Upper lobe of left lung (tissue), 6 donors: ENCODE results near the gene SOX13. TPM values are rescaled to one million over a fixed set of nuclear protein-coding genes. Genes with fewer than 3 reads are reported as not detected.
"Not testable (repeated sequence)": the region's sequence is repeated elsewhere in the genome, so short reads cannot be mapped to it uniquely, and the experiment has no call there.

Experiments
- ATAC-seq, 2 donors: fragments of 200-7000 bp; cut with Tn5 transposase; one replicate each; pipeline ENCODE4 v1.9.1; 2022; ENCODE audit warnings: mild to moderate bottlenecking in 2 of 2, moderate library complexity in 2 of 2; ENCODE audit not compliant: low FRiP score in 2 of 2
- DNase-seq, 2 donors: peaks; one replicate each; pipeline ENCODE4 v3.0.0-alpha.2; 2019 to 2020
- H3K27ac ChIP-seq, 4 donors: fragments of 200-600 bp; sonication (generic); one replicate each; pipeline ENCODE4 v1.5.1; 2016 to 2019
- H3K27me3 ChIP-seq, 4 donors: fragments of 200-600 bp; sonication (generic); one replicate each; pipeline ENCODE4 v1.5.1; 2017 to 2019
- H3K36me3 ChIP-seq, 4 donors: fragments of 200-600 bp; sonication (generic); one replicate each; pipeline ENCODE4 v1.5.1; 2016 to 2019
- H3K4me1 ChIP-seq, 4 donors: fragments of 200-600 bp; sonication (generic); one replicate each; pipeline ENCODE4 v1.5.1; 2018 to 2019
- H3K4me3 ChIP-seq, 4 donors: fragments of 200-600 bp; sonication (generic); one replicate each; pipeline ENCODE4 v1.5.1; 2017 to 2019; ENCODE audit warnings: mild to moderate bottlenecking in 2 of 4, moderate library complexity in 1 of 4
- H3K9me3 ChIP-seq, 4 donors: fragments of 200-600 bp; sonication (generic); one replicate each; pipeline ENCODE4 v1.5.1; 2018 to 2019
- EP300 ChIP-seq, 4 donors: sonication (generic); formaldehyde crosslinking; IDR thresholded peaks; one replicate each; pipeline ENCODE4 v1.5.1; 2017; ENCODE audit warnings: antibody characterized with exemption in 4 of 4, control low read depth in 2 of 4
- POLR2A ChIP-seq, 4 donors: fragments of 450-650 bp; IDR thresholded peaks; one replicate each; pipeline ENCODE4 v1.5.1; 2016 to 2017; ENCODE audit warnings: antibody characterized with exemption in 4 of 4, mild to moderate bottlenecking in 2 of 4
- POLR2AphosphoS5 ChIP-seq, 2 donors: sonication (generic); formaldehyde crosslinking; IDR thresholded peaks; one replicate each; pipeline ENCODE4 v1.5.1; 2017; ENCODE audit warnings: antibody characterized with exemption in 2 of 2
- WGBS, 2 donors: methylation state at CpG; one replicate each; pipeline ENCODE4 v1.1.5; 2017 to 2018; 5-methylcytosine and 5-hydroxymethylcytosine counted together
- total RNA-seq, 6 donors: library from RNA; depleted of rRNA in 4 of 6; stranded (reverse); fragments of >200 nt in 4 of 6; gene quantifications; one replicate each; pipeline versions ENCODE4 v1.1.0 to v1.2.1, GENCODE V29; 2016 to 2021
- TF ChIP-seq, protein P1 (sequence below), 6 experiments: fragments of 450-650 bp in 4 of 6; fragments of 200-600 bp in 2 of 6; sonication (generic) in 2 of 6; IDR thresholded peaks; one replicate each; pipeline ENCODE4 v1.5.1; 2016 to 2019; ENCODE audit warnings: antibody characterized with exemption in 6 of 6
- donor health status: DM: no; HTN: no; CAD: no; lungs with moderate emphysema.
- donor health status: DM: no; HTN: yes; CAD: no; lungs with severe emphysema.

SOX13 gene
- total RNA-seq, 6 donors from 2014 or later, result 33.8 to 76.5 (median 63.9) TPM

DNA sequence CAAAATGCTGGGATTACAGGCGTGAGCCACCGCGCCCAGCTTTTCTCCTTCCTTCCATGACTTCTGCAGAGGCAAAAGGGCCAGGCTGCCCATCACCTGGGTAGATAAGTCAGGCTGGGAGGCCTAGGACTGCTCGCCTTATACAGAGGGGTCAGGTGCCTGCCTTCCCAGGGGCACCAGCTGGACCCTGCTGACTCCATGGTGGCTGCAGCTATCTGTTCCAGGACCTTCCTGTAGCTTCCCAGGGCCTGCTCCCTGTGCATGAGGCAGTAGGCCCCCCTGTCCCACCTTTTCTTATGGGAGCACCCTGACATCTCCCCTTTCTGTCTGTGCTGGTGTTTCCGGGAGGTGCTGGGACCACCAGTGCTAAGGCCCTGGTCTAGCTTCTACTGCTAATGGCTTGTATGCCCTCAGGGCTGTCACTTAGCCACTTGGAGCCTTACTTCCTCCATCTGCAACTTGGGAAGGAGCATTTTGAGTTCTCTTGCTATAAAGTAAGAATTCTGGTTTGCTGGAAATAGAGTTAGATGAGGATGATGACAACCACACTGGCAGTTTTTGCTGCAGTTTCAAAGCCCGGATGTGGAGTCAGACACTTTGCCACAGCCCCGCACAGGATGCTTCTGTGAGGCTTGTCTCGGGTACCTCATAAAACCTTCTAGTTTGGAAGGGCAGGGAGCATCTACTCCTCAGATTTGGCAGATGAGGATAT is 14.4 kb downstream of the SOX13 start:
- H3K9me3 ChIP-seq, result no peaks in the 10 kb centered on the region
- 73 to 78% methylated on average over 4 to 8 of the region's 8 CpGs for WGBS, 2 donors
- peak overlapping the region; percentile 77 to 92 (median 90) for H3K27ac ChIP-seq
- H3K4me3 ChIP-seq, result no peak overlapping the region
- ATAC-seq (no peak), DNase-seq (no peak)
- no peaks in the 10 kb centered on the region for H3K36me3 ChIP-seq
- TF ChIP-seq, protein P1, sequence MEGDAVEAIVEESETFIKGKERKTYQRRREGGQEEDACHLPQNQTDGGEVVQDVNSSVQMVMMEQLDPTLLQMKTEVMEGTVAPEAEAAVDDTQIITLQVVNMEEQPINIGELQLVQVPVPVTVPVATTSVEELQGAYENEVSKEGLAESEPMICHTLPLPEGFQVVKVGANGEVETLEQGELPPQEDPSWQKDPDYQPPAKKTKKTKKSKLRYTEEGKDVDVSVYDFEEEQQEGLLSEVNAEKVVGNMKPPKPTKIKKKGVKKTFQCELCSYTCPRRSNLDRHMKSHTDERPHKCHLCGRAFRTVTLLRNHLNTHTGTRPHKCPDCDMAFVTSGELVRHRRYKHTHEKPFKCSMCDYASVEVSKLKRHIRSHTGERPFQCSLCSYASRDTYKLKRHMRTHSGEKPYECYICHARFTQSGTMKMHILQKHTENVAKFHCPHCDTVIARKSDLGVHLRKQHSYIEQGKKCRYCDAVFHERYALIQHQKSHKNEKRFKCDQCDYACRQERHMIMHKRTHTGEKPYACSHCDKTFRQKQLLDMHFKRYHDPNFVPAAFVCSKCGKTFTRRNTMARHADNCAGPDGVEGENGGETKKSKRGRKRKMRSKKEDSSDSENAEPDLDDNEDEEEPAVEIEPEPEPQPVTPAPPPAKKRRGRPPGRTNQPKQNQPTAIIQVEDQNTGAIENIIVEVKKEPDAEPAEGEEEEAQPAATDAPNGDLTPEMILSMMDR (IDR thresholded peaks at IDR 0.05), result no peak
- TF ChIP-seq EP300 (IDR thresholded peaks at IDR 0.05), result no peak
- TF ChIP-seq POLR2AphosphoS5 (IDR thresholded peaks at IDR 0.05), result no peak
- no peak for TF ChIP-seq POLR2A (IDR thresholded peaks at IDR 0.05)
- peaks cover 91 to 95% (median 93%) of the 10 kb centered on the region in 4 donors for H3K4me1 ChIP-seq
- H3K27me3 ChIP-seq, result no peaks in the 10 kb centered on the region

DNA sequence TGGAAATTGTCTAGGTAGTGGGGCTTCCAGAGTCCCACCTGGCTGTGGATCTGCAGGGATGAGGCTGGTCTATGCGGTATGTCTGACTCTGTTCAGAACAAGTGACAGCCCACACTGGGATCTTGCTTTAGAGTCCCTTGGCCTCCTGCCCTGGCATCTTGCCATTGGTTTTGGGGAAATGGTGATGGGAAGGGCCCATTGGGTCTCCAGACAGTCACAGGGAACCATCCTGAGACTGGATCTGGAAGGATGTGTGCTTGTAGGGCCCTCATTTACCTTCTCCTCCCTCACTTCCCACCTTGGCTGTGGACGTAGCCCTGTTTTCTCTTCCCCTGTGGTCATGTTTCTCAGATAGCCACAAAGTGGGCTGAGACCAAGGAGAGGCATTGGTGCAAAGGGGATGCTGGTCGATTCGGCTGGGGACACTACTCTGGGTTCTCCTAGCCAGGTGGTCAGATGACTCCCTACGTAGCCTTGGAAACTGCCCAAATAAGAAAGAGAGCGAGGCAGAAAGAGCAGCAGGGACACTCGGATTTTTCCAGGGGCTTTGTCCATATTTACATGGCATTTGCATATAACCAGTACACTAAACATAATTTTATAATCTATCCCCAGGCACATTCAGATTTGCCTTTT is 15.1 kb downstream of the SOX13 start:
- TF ChIP-seq, protein P1 (IDR thresholded peaks at IDR 0.05), result no peak
- no peak for TF ChIP-seq POLR2AphosphoS5 (IDR thresholded peaks at IDR 0.05)
- TF ChIP-seq EP300 (IDR thresholded peaks at IDR 0.05), result no peak
- no peak for TF ChIP-seq POLR2A (IDR thresholded peaks at IDR 0.05)
- H3K27me3 ChIP-seq, result no peaks in the 10 kb centered on the region
- H3K36me3 ChIP-seq, result no peaks in the 10 kb centered on the region
- H3K4me1 ChIP-seq, result peaks cover 91 to 95% (median 94%) of the 10 kb centered on the region in 4 donors
- ATAC-seq (no peak), DNase-seq (no peak)
- peak overlapping the region; percentile 77 to 92 (median 90) for H3K27ac ChIP-seq
- H3K4me3 ChIP-seq, result peak overlapping the region in 1 of 4 donors; percentile 4
- WGBS, 2 donors, result 40 to 70% methylated on average over 7 of the region's 7 CpGs
- no peaks in the 10 kb centered on the region for H3K9me3 ChIP-seq

DNA sequence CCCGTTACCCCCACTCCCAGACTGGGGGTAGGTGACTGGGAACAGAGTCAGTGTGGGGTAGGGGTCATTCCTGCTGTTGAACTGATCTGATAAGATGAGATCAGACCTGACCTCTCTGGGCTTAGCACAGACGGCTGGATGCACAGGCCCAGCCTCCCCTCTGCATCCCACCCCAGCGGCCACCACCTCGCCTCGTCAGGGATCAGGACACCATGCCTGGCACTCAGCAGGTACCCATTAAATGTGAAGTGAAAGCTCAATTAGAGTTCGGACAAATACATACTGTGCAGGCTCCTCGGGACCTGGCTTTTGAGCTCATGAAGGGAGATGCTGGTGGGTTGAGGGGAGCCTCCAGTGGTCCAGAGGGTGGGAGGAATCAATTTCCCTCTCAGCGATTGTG is 15.7 kb downstream of the SOX13 start:
- Histone ChIP-seq H3K27ac (peak overlapping the region; percentile 77 to 92 (median 90)), H3K36me3 (no peaks in the 10 kb centered on the region), H3K9me3 (no peaks in the 10 kb centered on the region), H3K27me3 (no peaks in the 10 kb centered on the region), H3K4me1 (peaks cover 91 to 95% (median 94%) of the 10 kb centered on the region in 4 donors), H3K4me3 (peak overlapping the region in 1 of 4 donors; percentile 4)
- ATAC-seq (no peak), DNase-seq (no peak)
- TF ChIP-seq POLR2A (IDR thresholded peaks at IDR 0.05) (no peak), POLR2AphosphoS5 (IDR thresholded peaks at IDR 0.05) (no peak), EP300 (IDR thresholded peaks at IDR 0.05) (no peak)
- TF ChIP-seq, protein P1 (IDR thresholded peaks at IDR 0.05), result no peak
- WGBS, 2 donors, result 58 to 61% methylated on average over 4 to 8 of the region's 8 CpGs

DNA sequence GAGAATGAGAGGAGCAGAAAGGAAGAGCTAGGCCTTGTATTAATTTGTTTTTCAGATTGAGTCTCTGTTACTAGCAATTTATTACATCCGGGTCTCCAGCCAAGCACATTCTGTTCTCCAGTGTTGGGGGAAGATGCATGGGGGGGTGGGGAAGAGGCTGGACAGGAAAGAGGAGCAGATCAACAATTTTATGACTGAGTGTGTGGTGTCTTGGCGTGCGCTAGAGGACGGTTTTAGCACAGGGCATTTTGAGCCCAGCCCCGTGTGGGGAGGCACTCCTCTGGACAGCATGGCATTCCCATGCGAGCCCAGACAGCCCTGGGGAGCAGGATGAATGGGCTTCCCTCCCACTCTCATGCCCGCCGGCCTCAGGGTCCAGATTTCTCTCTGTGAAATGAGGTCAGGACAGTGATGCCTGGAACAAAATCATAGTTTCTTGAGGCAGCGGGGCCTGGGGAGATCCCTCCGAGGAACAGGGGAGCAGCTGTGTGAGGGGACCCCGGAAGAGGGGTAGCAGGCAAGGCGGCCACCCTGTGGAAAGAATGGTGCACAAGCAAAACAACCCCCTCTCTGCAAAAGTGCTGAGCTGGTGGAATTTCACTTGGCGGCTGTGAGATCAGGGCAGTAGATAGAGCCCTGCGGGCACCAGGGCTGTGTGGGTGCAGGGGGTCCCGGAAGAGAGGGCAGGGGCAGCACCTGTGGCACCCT is 16.3 kb downstream of the SOX13 start:
- peak; percentile 37 to 70 for ATAC-seq
- peak in 2 of 4 donors; percentile 76 for TF ChIP-seq EP300 (IDR thresholded peaks at IDR 0.05)
- TF ChIP-seq, protein P1 (IDR thresholded peaks at IDR 0.05), result no peak
- TF ChIP-seq POLR2A (IDR thresholded peaks at IDR 0.05), result no peak
- TF ChIP-seq POLR2AphosphoS5 (IDR thresholded peaks at IDR 0.05), result peak; percentile 68 to 79
- Histone ChIP-seq H3K27ac (peak overlapping the region; percentile 77 to 92 (median 90)), H3K9me3 (no peaks in the 10 kb centered on the region), H3K4me1 (peaks cover 91 to 95% (median 94%) of the 10 kb centered on the region in 4 donors), H3K4me3 (peak overlapping the region in 1 of 4 donors; percentile 4), H3K27me3 (no peaks in the 10 kb centered on the region), H3K36me3 (no peaks in the 10 kb centered on the region)
- no peak for DNase-seq
- WGBS, 2 donors, result 53 to 57% methylated on average over 12 to 15 of the region's 15 CpGs

DNA sequence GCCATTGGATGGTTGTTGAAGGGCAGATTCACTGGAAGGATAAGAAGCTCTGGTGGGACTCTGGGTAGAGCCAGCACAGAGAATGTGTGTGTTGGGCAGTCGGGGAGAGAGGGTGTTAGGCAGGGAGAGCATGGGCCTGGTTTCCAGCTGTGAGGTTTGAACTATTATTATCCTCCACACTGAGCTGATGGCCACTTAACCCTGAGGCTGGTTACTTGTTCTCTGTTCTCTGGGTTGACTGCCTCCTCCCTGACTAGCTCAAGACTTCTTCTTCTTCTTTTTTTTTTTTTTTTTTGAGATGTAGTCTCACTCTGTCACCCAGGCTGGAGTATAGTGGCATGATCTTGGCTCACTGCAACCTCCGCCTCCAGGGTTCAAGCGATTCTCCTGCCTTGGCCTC is 17.2 kb downstream of the SOX13 start:
- not testable (repeated sequence) for H3K9me3 ChIP-seq, DNase-seq, ATAC-seq, H3K4me3 ChIP-seq, H3K36me3 ChIP-seq, H3K27me3 ChIP-seq
- peak overlapping the region; percentile 77 to 92 (median 86) for H3K27ac ChIP-seq
- WGBS, 2 donors, result 86 to 92% methylated on average over 3 of the region's 3 CpGs
- peaks cover 90 to 94% (median 92%) of the 10 kb centered on the region in 4 donors for H3K4me1 ChIP-seq
